ENCODE data around the gene RAB9A.
"Not testable (repeated sequence)": the region's sequence is repeated elsewhere in the genome, so short reads cannot be mapped to it uniquely, and the experiment has no call there.

The RAB9A gene

GRCh38 chrX:13670197-13670596 lies 18.7 kb upstream of the RAB9A start:
- DNase-seq = no peak

- no peak for DNase-seq
Observed at GRCh38 chrX:13673016-13673415, 15.9 kb upstream of the RAB9A start.

GRCh38 chrX:13676885-13677284 lies 12.0 kb upstream of the RAB9A start:
- no peak for DNase-seq

GRCh38 chrX:13679700-13680099 lies 9.2 kb upstream of the RAB9A start:
- DNase-seq = not testable (repeated sequence)

- no peak for DNase-seq
Observed at GRCh38 chrX:13681595-13681994, 7.3 kb upstream of the RAB9A start.

GRCh38 chrX:13684361-13684760 lies 4.6 kb upstream of the RAB9A start:
- DNase-seq = no peak

- no peak for DNase-seq
Observed at GRCh38 chrX:13685126-13685763, 3.7 kb upstream of the RAB9A start.

- no peak for DNase-seq
Observed at GRCh38 chrX:13687203-13687602, 1.7 kb upstream of the RAB9A start.

- DNase-seq = no peak
Observed at GRCh38 chrX:13688384-13688957, 457 bp upstream of the RAB9A start.

- no peak for DNase-seq
Observed at GRCh38 chrX:13689741-13690211, 848 bp downstream of the RAB9A start.

GRCh38 chrX:13690836-13691235 lies 1.9 kb downstream of the RAB9A start:
- DNase-seq = no peak

- DNase-seq = no peak
Observed at GRCh38 chrX:13691841-13692371, 3.0 kb downstream of the RAB9A start.

GRCh38 chrX:13692771-13693231 lies 3.9 kb downstream of the RAB9A start:
- no peak for DNase-seq

- no peak for DNase-seq
Observed at GRCh38 chrX:13693341-13693961, 4.5 kb downstream of the RAB9A start.

- no peak for DNase-seq
Observed at GRCh38 chrX:13694359-13694758, 5.4 kb downstream of the RAB9A start.

GRCh38 chrX:13694983-13695382 lies 6.1 kb downstream of the RAB9A start:
- no peak for DNase-seq

- no peak for DNase-seq
Observed at GRCh38 chrX:13695601-13696115, 6.7 kb downstream of the RAB9A start.

- no peak for DNase-seq
Observed at GRCh38 chrX:13697455-13697854, 8.5 kb downstream of the RAB9A start.

GRCh38 chrX:13697976-13698375 lies 9.0 kb downstream of the RAB9A start:
- no peak for DNase-seq

- no peak for DNase-seq
Observed at GRCh38 chrX:13698432-13698831, 9.5 kb downstream of the RAB9A start.

GRCh38 chrX:13699183-13699826 lies 10.4 kb downstream of the RAB9A start:
- DNase-seq = no peak

- no peak for DNase-seq
Observed at GRCh38 chrX:13700380-13700779, 11.5 kb downstream of the RAB9A start.

GRCh38 chrX:13702111-13702789 lies 13.3 kb downstream of the RAB9A start:
- no peak for DNase-seq
